Parathyroid adenoma (tissue), 2 donors: ENCODE results near the gene DIAPH3.

Experiments
- H2AFZ ChIP-seq: fragments of 300-600 bp; sonication (generic); one replicate; pipeline ENCODE4 v1.7.0; 2017; ENCODE audit warnings: antibody characterized with exemption, mild to moderate bottlenecking
- H3K27ac ChIP-seq: fragments of 300-600 bp; sonication (generic); one replicate; pipeline ENCODE4 v1.7.0; 2017
- H3K27me3 ChIP-seq: fragments of 300-600 bp; sonication (generic); one replicate; pipeline ENCODE4 v1.7.0; 2017; ENCODE audit warnings: low read length; ENCODE audit not compliant: control insufficient read depth, insufficient read depth
- H3K36me3 ChIP-seq: fragments of 300-600 bp; sonication (generic); one replicate; pipeline ENCODE4 v1.7.0; 2017; ENCODE audit warnings: low read length; ENCODE audit not compliant: control insufficient read depth, insufficient read depth
- H3K4me1 ChIP-seq: fragments of 300-600 bp; sonication (generic); one replicate; pipeline ENCODE4 v1.7.0; 2017; ENCODE audit warnings: control low read depth
- H3K4me2 ChIP-seq: fragments of 300-600 bp; sonication (generic); one replicate; pipeline ENCODE4 v1.7.0; 2017; ENCODE audit warnings: low read length
- H3K4me3 ChIP-seq: fragments of 300-600 bp; sonication (generic); one replicate; pipeline ENCODE4 v1.7.0; 2017; ENCODE audit warnings: low read depth, low read length
- H3K79me2 ChIP-seq: fragments of 300-600 bp; sonication (generic); one replicate; pipeline ENCODE4 v1.7.0; 2017; ENCODE audit warnings: control low read depth
- H3K9ac ChIP-seq: fragments of 300-600 bp; sonication (generic); one replicate; pipeline ENCODE4 v1.7.0; 2017; ENCODE audit warnings: mild to moderate bottlenecking
- H3K9me3 ChIP-seq: fragments of 300-600 bp; sonication (generic); one replicate; pipeline ENCODE4 v1.7.0; 2017; ENCODE audit warnings: low read length; ENCODE audit not compliant: control insufficient read depth
- TF ChIP-seq, protein P1 (sequence below): fragments of 300-600 bp; sonication (generic); IDR thresholded peaks from one replicate; pipeline ENCODE4 v1.7.0; 2017; ENCODE audit warnings: antibody characterized with exemption, mild to moderate bottlenecking
- donor health status: primary hyperparathyroidism.

The DIAPH3 gene

DNA sequence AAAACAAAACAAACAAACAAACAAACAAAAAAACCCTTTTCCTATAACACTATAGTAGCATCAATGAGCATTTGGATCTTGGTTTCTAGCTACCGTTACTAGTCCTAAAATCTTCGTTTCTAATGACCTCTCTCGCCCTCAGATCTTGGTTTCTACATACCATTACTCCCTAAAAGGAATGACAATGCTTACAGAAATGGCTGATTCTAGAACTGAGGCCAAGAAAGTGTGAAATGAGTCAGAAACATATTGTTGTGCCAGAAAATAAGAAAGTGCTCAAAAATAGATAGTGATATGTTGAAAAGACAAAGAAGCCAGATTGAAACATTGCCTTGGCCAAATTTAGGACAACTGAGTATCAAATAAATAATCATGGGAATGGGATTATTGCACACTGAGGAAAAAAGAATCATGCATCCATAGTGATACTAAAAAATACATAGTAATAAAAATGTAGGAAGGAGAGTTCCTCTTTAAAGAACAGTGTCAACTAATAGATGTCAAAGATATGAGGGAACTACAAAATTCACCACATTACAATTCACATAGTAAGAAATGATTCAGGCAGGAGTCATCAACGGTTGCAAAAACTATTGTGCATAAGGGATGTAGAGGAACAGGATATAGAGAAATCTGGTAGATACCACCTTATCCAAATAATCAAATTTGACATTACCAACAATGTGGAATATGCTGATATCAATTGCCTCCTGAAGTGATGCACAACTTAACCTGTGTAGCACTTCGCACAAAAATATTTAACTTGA, 386.6 kb downstream of the DIAPH3 start:
- no peaks in the 10 kb centered on the region for H3K36me3 ChIP-seq
- H2AFZ ChIP-seq: no peak overlapping the region
- H3K4me1 ChIP-seq: peaks cover 10% of the 10 kb centered on the region
- no peak overlapping the region for H3K27ac ChIP-seq
- TF ChIP-seq, protein P1, sequence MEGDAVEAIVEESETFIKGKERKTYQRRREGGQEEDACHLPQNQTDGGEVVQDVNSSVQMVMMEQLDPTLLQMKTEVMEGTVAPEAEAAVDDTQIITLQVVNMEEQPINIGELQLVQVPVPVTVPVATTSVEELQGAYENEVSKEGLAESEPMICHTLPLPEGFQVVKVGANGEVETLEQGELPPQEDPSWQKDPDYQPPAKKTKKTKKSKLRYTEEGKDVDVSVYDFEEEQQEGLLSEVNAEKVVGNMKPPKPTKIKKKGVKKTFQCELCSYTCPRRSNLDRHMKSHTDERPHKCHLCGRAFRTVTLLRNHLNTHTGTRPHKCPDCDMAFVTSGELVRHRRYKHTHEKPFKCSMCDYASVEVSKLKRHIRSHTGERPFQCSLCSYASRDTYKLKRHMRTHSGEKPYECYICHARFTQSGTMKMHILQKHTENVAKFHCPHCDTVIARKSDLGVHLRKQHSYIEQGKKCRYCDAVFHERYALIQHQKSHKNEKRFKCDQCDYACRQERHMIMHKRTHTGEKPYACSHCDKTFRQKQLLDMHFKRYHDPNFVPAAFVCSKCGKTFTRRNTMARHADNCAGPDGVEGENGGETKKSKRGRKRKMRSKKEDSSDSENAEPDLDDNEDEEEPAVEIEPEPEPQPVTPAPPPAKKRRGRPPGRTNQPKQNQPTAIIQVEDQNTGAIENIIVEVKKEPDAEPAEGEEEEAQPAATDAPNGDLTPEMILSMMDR: no peak
- no peaks in the 10 kb centered on the region for H3K9me3 ChIP-seq
- no peak overlapping the region for H3K4me3 ChIP-seq
- no peaks in the 10 kb centered on the region for H3K79me2 ChIP-seq
- no peaks in the 10 kb centered on the region for H3K27me3 ChIP-seq
- H3K4me2 ChIP-seq: no peak overlapping the region
- no peak overlapping the region for H3K9ac ChIP-seq

DNA sequence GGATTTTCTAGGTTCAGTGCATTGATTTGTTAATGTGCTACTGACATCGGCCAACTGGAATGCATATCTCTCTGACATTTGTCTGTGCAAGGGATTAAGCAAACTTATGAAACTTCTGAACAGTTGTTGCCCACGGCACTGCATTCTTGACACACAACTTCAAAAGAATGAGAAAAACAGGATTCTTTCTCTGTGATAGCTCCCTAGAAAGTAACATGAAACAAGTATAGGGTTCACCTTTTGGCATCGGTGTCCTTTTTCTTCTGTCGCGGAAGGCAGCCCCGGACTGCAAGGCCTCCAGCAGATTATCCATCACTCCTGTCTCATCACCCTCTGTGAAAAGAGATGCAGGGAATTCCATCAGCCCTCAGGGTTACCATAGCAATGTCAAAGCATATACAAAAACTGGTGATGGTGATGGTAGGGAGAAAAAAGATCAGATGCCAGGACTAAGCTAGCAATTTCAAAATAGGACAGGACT, 389.2 kb downstream of the DIAPH3 start:
- Histone ChIP-seq H3K27me3 (no peaks in the 10 kb centered on the region), H3K36me3 (no peaks in the 10 kb centered on the region), H3K9ac (no peak overlapping the region), H3K4me3 (no peak overlapping the region), H3K9me3 (no peaks in the 10 kb centered on the region), H3K4me1 (peaks cover 19% of the 10 kb centered on the region), H3K79me2 (no peaks in the 10 kb centered on the region), H2AFZ (peak overlapping the region; percentile 53), H3K27ac (no peak overlapping the region), H3K4me2 (no peak overlapping the region)
- TF ChIP-seq, protein P1: no peak

DNA sequence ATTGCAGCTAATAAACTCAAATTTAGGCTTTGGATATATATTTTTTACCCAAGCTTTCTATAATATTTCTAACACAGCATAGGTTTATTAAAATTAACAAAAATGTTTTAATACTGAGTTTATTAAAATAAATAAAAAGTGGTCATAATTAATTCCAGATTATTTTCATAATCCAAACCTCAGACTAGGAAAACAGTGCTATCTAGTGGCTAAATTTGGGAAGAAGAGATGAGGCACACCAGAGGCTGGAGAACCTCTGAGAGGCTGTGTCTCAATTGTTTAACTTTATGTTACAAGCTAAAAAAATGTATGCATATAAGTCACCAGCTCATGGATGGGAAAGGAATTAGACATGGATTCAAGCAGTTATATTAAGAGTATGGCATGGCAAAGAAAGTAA, 392.5 kb downstream of the DIAPH3 start:
- Histone ChIP-seq H3K9me3 (no peaks in the 10 kb centered on the region), H3K79me2 (no peaks in the 10 kb centered on the region), H3K27ac (peak overlapping the region; percentile 86), H3K4me3 (no peak overlapping the region), H3K36me3 (no peaks in the 10 kb centered on the region), H3K27me3 (no peaks in the 10 kb centered on the region), H3K4me2 (no peak overlapping the region), H3K4me1 (peaks cover 23% of the 10 kb centered on the region), H3K9ac (no peak overlapping the region), H2AFZ (peak overlapping the region; percentile 64)
- TF ChIP-seq, protein P1: peak; percentile 73

DNA sequence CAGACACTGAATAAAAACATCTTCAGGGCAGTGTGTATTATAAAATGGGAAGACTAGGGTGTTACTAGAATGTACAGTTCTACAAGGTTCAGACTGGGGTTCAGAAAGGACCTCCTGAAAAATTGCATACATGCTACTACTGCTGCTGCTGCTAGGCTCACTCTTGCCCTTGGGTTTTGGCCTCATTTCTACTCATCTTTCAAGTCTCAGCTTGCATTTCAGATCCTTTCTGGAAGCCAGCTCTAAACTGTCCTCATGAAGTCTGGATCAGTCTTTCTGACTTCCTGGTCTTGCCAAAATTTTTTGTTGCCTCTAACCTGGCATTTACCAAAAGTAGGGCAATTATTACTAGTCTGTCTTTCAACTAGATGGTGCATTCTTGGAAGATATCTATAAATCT, 393.3 kb downstream of the DIAPH3 start:
- Histone ChIP-seq H3K9me3 (no peaks in the 10 kb centered on the region), H3K79me2 (no peaks in the 10 kb centered on the region), H3K4me2 (peak overlapping the region; percentile 22), H2AFZ (peak overlapping the region; percentile 46), H3K27me3 (no peaks in the 10 kb centered on the region), H3K36me3 (no peaks in the 10 kb centered on the region), H3K4me3 (no peak overlapping the region), H3K27ac (peak overlapping the region; percentile 86), H3K4me1 (peaks cover 27% of the 10 kb centered on the region), H3K9ac (no peak overlapping the region)
- TF ChIP-seq, protein P1: no peak

DNA sequence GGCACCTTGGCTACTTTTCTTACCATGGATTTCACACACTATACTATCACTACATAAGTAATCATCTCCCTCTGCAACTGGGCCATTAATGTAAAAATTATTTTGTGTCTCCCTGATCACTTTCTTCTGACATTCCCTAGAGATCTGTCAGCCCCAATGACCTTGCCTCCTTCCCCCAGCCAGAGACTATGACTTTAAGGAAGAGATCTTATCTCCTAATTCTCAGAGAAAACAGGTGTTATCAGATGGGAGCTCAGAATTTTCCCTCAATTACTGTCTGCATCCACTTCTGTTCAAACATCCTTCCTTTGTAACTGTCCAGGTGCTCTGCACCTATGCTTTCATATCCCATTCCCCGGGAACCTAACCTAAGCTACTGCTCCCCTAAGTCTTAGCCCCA, 397.5 kb downstream of the DIAPH3 start:
- Histone ChIP-seq H3K4me1 (peaks cover 17% of the 10 kb centered on the region), H2AFZ (peak overlapping the region; percentile 11), H3K4me2 (peak overlapping the region; percentile 11), H3K27ac (peak overlapping the region; percentile 86), H3K9ac (no peak overlapping the region), H3K36me3 (no peaks in the 10 kb centered on the region), H3K27me3 (no peaks in the 10 kb centered on the region), H3K9me3 (no peaks in the 10 kb centered on the region), H3K4me3 (peak overlapping the region; percentile 27), H3K79me2 (no peaks in the 10 kb centered on the region)
- TF ChIP-seq, protein P1: no peak
